ENCODE data around the gene CCR6.

GRCh38 chr6:167134448-167135328, 11.8 kb downstream of the CCR6 start:
- no peak for TF ChIP-seq CTCF (conservative IDR thresholded peaks at IDR 0.05 in 1 of 2, IDR thresholded peaks at IDR 0.05 in 1 of 2; ENCODE audit: low read depth in 1 of 2, low read length in 2 of 2)
- no peak for TF ChIP-seq EZH2 (IDR thresholded peaks at IDR 0.05; ENCODE audit: low read length, missing control alignments)
